A673 (cell line): ENCODE results near the gene PIK3C2B. TPM values are rescaled to one million over a fixed set of nuclear protein-coding genes. Genes with fewer than 3 reads are reported as not detected.

Source experiments
- BruUV-seq: library from RNA; stranded (reverse); fragments of 400-500 nt; replicated peaks from 2 replicates; lab custom pipeline; 2021; lab: Mats Ljungman, UMichigan
- CTCF ChIA-PET: fragments of 300-600 bp; sonication (Branson Sonifier 250); formaldehyde crosslinking; loops from one replicate; lab custom pipeline; 2022; ENCODE audit warnings: antibody characterized with exemption; lab: Charles Lee
- POLR2A ChIA-PET: fragments of 300-600 bp; sonication (Branson Sonifier 250); formaldehyde crosslinking; loops from one replicate; lab custom pipeline; 2022; ENCODE audit warnings: antibody characterized with exemption; ENCODE audit not compliant: low non-redundant PET; lab: Charles Lee
- DNase-seq: peaks from one replicate; pipeline ENCODE4 v3.0.0-alpha.2; 2015; ENCODE audit warnings: low spot score
- H3K27ac ChIP-seq: fragments of 200-600 bp; sonication (generic); 2 replicates; pipeline ENCODE4 v1.5.1; 2016; ENCODE audit warnings: mixed run types, low read depth, mild to moderate bottlenecking, mixed read lengths, antibody characterized with exemption, low read length; ENCODE audit not compliant: poor library complexity, severe bottlenecking
- H3K27me3 ChIP-seq: fragments of 200-600 bp; sonication (generic); replicated peaks from 2 replicates; pipeline ENCODE4 v1.6.1; 2017; ENCODE audit warnings: mixed run types, low read depth, mild to moderate bottlenecking, mixed read lengths, antibody characterized with exemption, low read length; ENCODE audit not compliant: insufficient read depth, poor library complexity
- H3K36me3 ChIP-seq: fragments of 200-600 bp; sonication (generic); 2 replicates; pipeline ENCODE4 v1.6.1; 2016; ENCODE audit warnings: mixed run types, mild to moderate bottlenecking, mixed read lengths, antibody characterized with exemption, low read length; ENCODE audit not compliant: insufficient read depth, poor library complexity, severe bottlenecking
- H3K4me1 ChIP-seq: fragments of 200-600 bp; sonication (generic); 2 replicates; pipeline ENCODE4 v1.6.1; 2017; ENCODE audit warnings: mixed run types, mild to moderate bottlenecking, mixed read lengths, antibody characterized with exemption, low read length; ENCODE audit not compliant: insufficient read depth, poor library complexity, severe bottlenecking
- H3K4me3 ChIP-seq: fragments of 200-600 bp; sonication (generic); 2 replicates; pipeline ENCODE4 v1.5.1; 2016; ENCODE audit warnings: low read depth, mixed run types, mild to moderate bottlenecking, mixed read lengths, low read length; ENCODE audit not compliant: poor library complexity, severe bottlenecking
- H3K9me3 ChIP-seq: fragments of 200-600 bp; sonication (generic); 2 replicates; pipeline ENCODE4 v1.6.1; 2016; ENCODE audit warnings: mixed run types, low read depth, mild to moderate bottlenecking, mixed read lengths, antibody characterized with exemption, low read length; ENCODE audit not compliant: poor library complexity, severe bottlenecking
- CTCF ChIP-seq: fragments of 300-800, 200-600 bp; sonication (generic); conservative IDR thresholded peaks from 2 replicates; pipeline ENCODE4 v1.5.1; 2017; ENCODE audit warnings: low read depth, mild to moderate bottlenecking, antibody characterized with exemption, low read length, moderate library complexity, mixed read lengths
- EZH2 ChIP-seq: fragments of 200-600 bp; sonication (generic); IDR thresholded peaks from 2 replicates; pipeline ENCODE4 v1.6.1; 2017; ENCODE audit warnings: borderline replicate concordance, low read depth, mild to moderate bottlenecking, mixed read lengths, antibody characterized with exemption, low read length; ENCODE audit not compliant: poor library complexity, severe bottlenecking
- intact Hi-C: fragments of 100-400 bp; cut with micrococcal nuclease; formaldehyde crosslinking; loops from one replicate; pipeline ENCODE4 v1.10.0; 2022; ENCODE audit not compliant: unreplicated experiment
- total RNA-seq: library from RNA; stranded (reverse); gene quantifications from 2 replicates; pipeline ENCODE4 v1.2.3, GENCODE V29; 2021

Gene PIK3C2B
- total RNA-seq, 1 experiment from 2014 or later, result 18.0 TPM

GRCh38 chr1:204469304-204469703 lies 25.3 kb downstream of the PIK3C2B start:
- Histone ChIP-seq H3K27me3 (no peaks in the 10 kb centered on the region), H3K9me3 (no peaks in the 10 kb centered on the region), H3K4me1 (peaks cover 24% of the 10 kb centered on the region), H3K27ac (no peak overlapping the region), H3K4me3 (no peak overlapping the region), H3K36me3 (no peaks in the 10 kb centered on the region)
- no TSS peak for BruUV-seq
- ChIA-PET POLR2A (no interaction called here), CTCF (no interaction called here)
- DNase-seq, result no peak
- intact Hi-C loops, result no loop called here
- TF ChIP-seq CTCF (no peak), EZH2 (no peak)

GRCh38 chr1:204468766-204469302 lies 25.8 kb downstream of the PIK3C2B start:
- Histone ChIP-seq H3K9me3 (no peaks in the 10 kb centered on the region), H3K4me1 (peaks cover 27% of the 10 kb centered on the region), H3K36me3 (no peaks in the 10 kb centered on the region), H3K4me3 (no peak overlapping the region), H3K27ac (no peak overlapping the region), H3K27me3 (no peaks in the 10 kb centered on the region)
- no TSS peak for BruUV-seq
- DNase-seq, result no peak
- TF ChIP-seq EZH2 (no peak), CTCF (no peak)
- intact Hi-C loops, result no loop called here
- ChIA-PET POLR2A (no interaction called here), CTCF (no interaction called here)

GRCh38 chr1:204468206-204468605 lies 26.4 kb downstream of the PIK3C2B start:
- peaks cover 28% of the 10 kb centered on the region for H3K4me1 ChIP-seq
- no peaks in the 10 kb centered on the region for H3K27me3 ChIP-seq
- BruUV-seq, result no TSS peak
- no peak overlapping the region for H3K27ac ChIP-seq
- no peaks in the 10 kb centered on the region for H3K9me3 ChIP-seq
- ChIA-PET CTCF (no interaction called here), POLR2A (no interaction called here)
- TF ChIP-seq EZH2, result no peak
- TF ChIP-seq CTCF, result no peak
- no peak for DNase-seq
- intact Hi-C loops, result no loop called here
- no peak overlapping the region for H3K4me3 ChIP-seq
- H3K36me3 ChIP-seq, result no peaks in the 10 kb centered on the region
